ENCODE data around the gene ICE2.

The ICE2 gene

DNA sequence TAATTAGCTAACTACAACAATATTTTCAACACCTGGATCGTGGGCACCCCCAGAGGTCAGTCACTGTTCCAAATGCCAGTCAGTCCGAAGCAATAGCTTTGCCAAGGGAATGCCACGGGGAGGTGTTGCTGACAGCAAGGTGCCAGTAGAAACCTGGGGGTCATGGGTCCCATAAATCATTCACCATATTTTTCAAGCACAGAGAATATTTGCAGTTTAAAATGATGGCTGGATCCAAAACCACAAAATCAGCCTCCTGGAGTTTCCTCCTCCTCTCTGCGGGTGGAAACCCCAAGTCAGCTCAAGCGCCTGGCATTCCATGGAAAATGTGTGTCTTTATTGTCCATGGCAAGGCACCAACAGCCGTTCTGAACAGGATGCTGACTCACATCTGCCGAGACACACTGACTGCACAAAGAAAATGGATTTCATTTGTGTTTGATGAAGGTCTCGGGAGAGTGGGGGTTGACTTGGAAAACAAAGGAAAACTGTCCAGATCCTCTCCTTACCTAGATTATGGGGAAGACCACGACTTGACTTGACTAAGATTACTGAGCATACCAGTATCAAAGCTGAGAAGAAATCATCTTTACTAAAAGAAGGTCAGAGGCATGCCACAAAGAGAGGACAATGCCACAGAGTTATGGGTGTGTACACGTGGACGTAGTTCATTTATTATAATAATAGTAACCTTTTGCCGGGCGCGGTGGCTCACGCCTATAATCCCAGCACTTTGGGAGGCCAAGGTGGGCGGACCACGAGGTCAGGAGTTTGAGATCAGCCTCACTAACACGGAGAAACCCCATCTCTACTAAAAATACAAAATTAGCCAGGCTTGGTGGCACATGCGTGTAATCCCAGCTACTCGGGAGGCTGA, 107.5 kb downstream of the ICE2 start:
- Histone ChIP-seq H3K14ac (ENCODE audit: low read length in 2 of 2) (no peak overlapping the region), H4K91ac (ENCODE audit: low read length) (no peak overlapping the region), H2AFZ (ENCODE audit: low read depth, low read length) (no peak overlapping the region), H3K79me1 (replicated peaks; ENCODE audit: low read length, poor library complexity, severe bottlenecking) (no peaks in the 10 kb centered on the region), H2BK120ac (ENCODE audit: low read depth, low read length) (peak overlapping the region; percentile 61), H2BK12ac (ENCODE audit: low read length in 2 of 2) (no peak overlapping the region), H3K9me3 (ENCODE audit: control insufficient read depth, low read length) (no peaks in the 10 kb centered on the region), H2AK5ac (ENCODE audit: low read length, severe bottlenecking) (peak overlapping the region; percentile 56), H3K4ac (ENCODE audit: low read depth in 1 of 2, low read length in 2 of 2) (peak overlapping the region in 1 of 2 experiments; percentile 83), H3K4me2 (ENCODE audit: low read length, poor library complexity, severe bottlenecking) (no peak overlapping the region), H3K9ac (ENCODE audit: low read length) (peak overlapping the region; percentile 85), H4K8ac (ENCODE audit: low read length) (peak overlapping the region; percentile 89), H3K36me3 (ENCODE audit: control insufficient read depth in 1 of 2, insufficient read depth in 2 of 2, low read depth in 1 of 2, low read length in 2 of 2) (peaks cover 13 to 71% of the 10 kb centered on the region in 2 experiments), H3K4me3 (ENCODE audit: insufficient read depth in 1 of 2, low read depth in 1 of 2, low read length in 2 of 2) (peak overlapping the region in 1 of 2 experiments; percentile 17), H3K27me3 (ENCODE audit: control insufficient read depth in 1 of 2, insufficient read depth in 1 of 2, low read length in 2 of 2) (no peaks in the 10 kb centered on the region), H2BK5ac (ENCODE audit: low read depth, low read length, poor library complexity, severe bottlenecking) (peak overlapping the region; percentile 63), H2BK15ac (ENCODE audit: low read depth, poor library complexity, severe bottlenecking) (no peak overlapping the region), H3K18ac (ENCODE audit: low read depth in 1 of 2, low read length in 2 of 2) (peak overlapping the region in 1 of 2 experiments; percentile 61), H3K4me1 (ENCODE audit: control insufficient read depth, insufficient read depth, low read depth, low read length) (peaks cover 19% of the 10 kb centered on the region), H3K23ac (ENCODE audit: low read length in 2 of 2) (no peak overlapping the region), H3K27ac (ENCODE audit: low read length, poor library complexity, severe bottlenecking) (peak overlapping the region; percentile 98)
- 48% methylated on average over 16 of the region's 20 CpGs for WGBS
- DNase-seq, result peak; percentile 99

DNA sequence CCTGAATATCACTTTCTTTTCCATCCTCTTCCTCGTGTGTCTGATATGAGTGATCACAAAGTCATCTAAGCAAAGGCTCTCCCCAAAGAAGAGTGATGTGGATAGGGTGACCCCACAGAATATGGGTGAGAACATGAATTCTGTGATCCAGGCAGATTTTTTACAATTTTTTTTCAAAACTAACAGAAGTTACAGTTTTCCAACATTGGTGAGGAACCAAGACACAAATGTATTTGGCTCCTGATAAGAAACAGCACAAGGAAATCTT, 108.1 kb downstream of the ICE2 start:
- Histone ChIP-seq H3K27ac (ENCODE audit: low read length, poor library complexity, severe bottlenecking) (peak overlapping the region; percentile 97), H3K18ac (ENCODE audit: low read depth in 1 of 2, low read length in 2 of 2) (peak overlapping the region in 1 of 2 experiments; percentile 1), H3K4me2 (ENCODE audit: low read length, poor library complexity, severe bottlenecking) (peak overlapping the region; percentile 14), H3K4ac (ENCODE audit: low read depth in 1 of 2, low read length in 2 of 2) (peak overlapping the region in 1 of 2 experiments; percentile 44), H3K27me3 (ENCODE audit: control insufficient read depth in 1 of 2, insufficient read depth in 1 of 2, low read length in 2 of 2) (no peaks in the 10 kb centered on the region), H4K8ac (ENCODE audit: low read length) (no peak overlapping the region), H2AK5ac (ENCODE audit: low read length, severe bottlenecking) (peak overlapping the region; percentile 98), H3K79me1 (replicated peaks; ENCODE audit: low read length, poor library complexity, severe bottlenecking) (no peaks in the 10 kb centered on the region), H3K9me3 (ENCODE audit: control insufficient read depth, low read length) (no peaks in the 10 kb centered on the region), H3K36me3 (ENCODE audit: control insufficient read depth in 1 of 2, insufficient read depth in 2 of 2, low read depth in 1 of 2, low read length in 2 of 2) (peaks cover 7 to 66% of the 10 kb centered on the region in 2 experiments), H2BK12ac (ENCODE audit: low read length in 2 of 2) (peak overlapping the region in 1 of 2 experiments; percentile 68), H3K23ac (ENCODE audit: low read length in 2 of 2) (no peak overlapping the region), H2BK5ac (ENCODE audit: low read depth, low read length, poor library complexity, severe bottlenecking) (peak overlapping the region; percentile 87), H3K4me3 (ENCODE audit: insufficient read depth in 1 of 2, low read depth in 1 of 2, low read length in 2 of 2) (peak overlapping the region in 1 of 2 experiments; percentile 17), H2AFZ (ENCODE audit: low read depth, low read length) (no peak overlapping the region), H3K9ac (ENCODE audit: low read length) (peak overlapping the region; percentile 85), H2BK120ac (ENCODE audit: low read depth, low read length) (no peak overlapping the region), H3K4me1 (ENCODE audit: control insufficient read depth, insufficient read depth, low read depth, low read length) (peaks cover 17% of the 10 kb centered on the region), H4K91ac (ENCODE audit: low read length) (no peak overlapping the region), H2BK15ac (ENCODE audit: low read depth, poor library complexity, severe bottlenecking) (no peak overlapping the region), H3K14ac (ENCODE audit: low read length in 2 of 2) (no peak overlapping the region)
- WGBS, result no CpG with 5 or more reads among the region's 1 CpG
- no peak for DNase-seq

GRCh38 chr15:60370105-60370868, 108.7 kb downstream of the ICE2 start:
- peaks cover 15% of the 10 kb centered on the region for H3K4me1 ChIP-seq (ENCODE audit: control insufficient read depth, insufficient read depth, low read depth, low read length)
- DNase-seq, result peak; percentile 25
- peak overlapping the region; percentile 98 for H2AK5ac ChIP-seq (ENCODE audit: low read length, severe bottlenecking)
- H3K9ac ChIP-seq (ENCODE audit: low read length), result peak overlapping the region; percentile 85
- H3K36me3 ChIP-seq (ENCODE audit: control insufficient read depth in 1 of 2, insufficient read depth in 2 of 2, low read depth in 1 of 2, low read length in 2 of 2), result peaks cover 5 to 64% of the 10 kb centered on the region in 2 experiments
- no peaks in the 10 kb centered on the region for H3K27me3 ChIP-seq (ENCODE audit: control insufficient read depth in 1 of 2, insufficient read depth in 1 of 2, low read length in 2 of 2)
- no peaks in the 10 kb centered on the region for H3K9me3 ChIP-seq (ENCODE audit: control insufficient read depth, low read length)
- no peak overlapping the region for H2BK120ac ChIP-seq (ENCODE audit: low read depth, low read length)
- no peak overlapping the region for H4K8ac ChIP-seq (ENCODE audit: low read length)
- peak overlapping the region; percentile 14 for H3K4me2 ChIP-seq (ENCODE audit: low read length, poor library complexity, severe bottlenecking)
- H3K23ac ChIP-seq (ENCODE audit: low read length in 2 of 2), result no peak overlapping the region
- no peaks in the 10 kb centered on the region for H3K79me1 ChIP-seq (replicated peaks; ENCODE audit: low read length, poor library complexity, severe bottlenecking)
- H3K14ac ChIP-seq (ENCODE audit: low read length in 2 of 2), result no peak overlapping the region
- H2BK5ac ChIP-seq (ENCODE audit: low read depth, low read length, poor library complexity, severe bottlenecking), result peak overlapping the region; percentile 87
- peak overlapping the region in 1 of 2 experiments; percentile 17 for H3K4me3 ChIP-seq (ENCODE audit: insufficient read depth in 1 of 2, low read depth in 1 of 2, low read length in 2 of 2)
- peak overlapping the region in 1 of 2 experiments; percentile 68 for H2BK12ac ChIP-seq (ENCODE audit: low read length in 2 of 2)
- H3K18ac ChIP-seq (ENCODE audit: low read depth in 1 of 2, low read length in 2 of 2), result peak overlapping the region; percentile 1 to 18
- H4K91ac ChIP-seq (ENCODE audit: low read length), result no peak overlapping the region
- no peak overlapping the region for H2BK15ac ChIP-seq (ENCODE audit: low read depth, poor library complexity, severe bottlenecking)
- no peak overlapping the region for H2AFZ ChIP-seq (ENCODE audit: low read depth, low read length)
- WGBS, result 90% methylated on average over 7 of the region's 9 CpGs
- H3K4ac ChIP-seq (ENCODE audit: low read depth in 1 of 2, low read length in 2 of 2), result peak overlapping the region; percentile 44 to 52
- peak overlapping the region; percentile 97 for H3K27ac ChIP-seq (ENCODE audit: low read length, poor library complexity, severe bottlenecking)

DNA sequence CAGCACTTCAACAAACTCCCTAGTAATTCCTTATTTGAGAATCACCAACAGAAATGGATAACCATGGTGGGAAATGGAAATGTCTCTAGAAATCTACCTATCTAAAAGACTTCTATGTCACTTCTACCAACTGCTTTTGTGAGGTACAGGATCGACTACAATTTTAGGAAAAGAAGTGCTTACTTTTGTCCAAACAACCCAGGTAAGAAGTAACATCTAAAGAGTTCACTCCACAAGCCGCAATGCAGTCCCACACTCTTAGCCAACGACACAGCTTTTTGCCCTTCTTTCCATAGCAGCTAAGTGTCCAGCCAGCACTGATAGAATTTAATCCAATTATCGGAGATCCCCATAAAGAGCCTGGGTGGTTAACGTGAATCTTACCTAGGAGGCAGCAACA, 109.2 kb downstream of the ICE2 start:
- Histone ChIP-seq H3K23ac (ENCODE audit: low read length in 2 of 2) (no peak overlapping the region), H2BK120ac (ENCODE audit: low read depth, low read length) (no peak overlapping the region), H2BK12ac (ENCODE audit: low read length in 2 of 2) (no peak overlapping the region), H2AFZ (ENCODE audit: low read depth, low read length) (no peak overlapping the region), H2AK5ac (ENCODE audit: low read length, severe bottlenecking) (no peak overlapping the region), H4K8ac (ENCODE audit: low read length) (no peak overlapping the region), H3K79me1 (replicated peaks; ENCODE audit: low read length, poor library complexity, severe bottlenecking) (no peaks in the 10 kb centered on the region), H3K4me2 (ENCODE audit: low read length, poor library complexity, severe bottlenecking) (no peak overlapping the region), H3K27ac (ENCODE audit: low read length, poor library complexity, severe bottlenecking) (peak overlapping the region; percentile 97), H3K36me3 (ENCODE audit: control insufficient read depth in 1 of 2, insufficient read depth in 2 of 2, low read depth in 1 of 2, low read length in 2 of 2) (peaks cover 5 to 65% of the 10 kb centered on the region in 2 experiments), H3K4me1 (ENCODE audit: control insufficient read depth, insufficient read depth, low read depth, low read length) (peaks cover 15% of the 10 kb centered on the region), H2BK15ac (ENCODE audit: low read depth, poor library complexity, severe bottlenecking) (no peak overlapping the region), H3K14ac (ENCODE audit: low read length in 2 of 2) (no peak overlapping the region), H2BK5ac (ENCODE audit: low read depth, low read length, poor library complexity, severe bottlenecking) (no peak overlapping the region), H3K18ac (ENCODE audit: low read depth in 1 of 2, low read length in 2 of 2) (no peak overlapping the region), H3K4me3 (ENCODE audit: insufficient read depth in 1 of 2, low read depth in 1 of 2, low read length in 2 of 2) (no peak overlapping the region), H3K9me3 (ENCODE audit: control insufficient read depth, low read length) (no peaks in the 10 kb centered on the region), H3K9ac (ENCODE audit: low read length) (peak overlapping the region; percentile 85), H3K27me3 (ENCODE audit: control insufficient read depth in 1 of 2, insufficient read depth in 1 of 2, low read length in 2 of 2) (no peaks in the 10 kb centered on the region), H3K4ac (ENCODE audit: low read depth in 1 of 2, low read length in 2 of 2) (no peak overlapping the region), H4K91ac (ENCODE audit: low read length) (no peak overlapping the region)
- WGBS, result 98% methylated on average over 5 of the region's 5 CpGs
- no peak for DNase-seq
